DMS79 treated with DMSO at 0.1 percent for 48 hours (cell line): ENCODE measurements around the gene NUMB.
A peak's percentile ranks its signal among the peaks of the same experiment; 100 is the strongest.

Source experiments
- DNase-seq: peaks from one replicate; lab custom pipeline; 2025; lab: John Stamatoyannopoulos, UW

Gene NUMB

DNA sequence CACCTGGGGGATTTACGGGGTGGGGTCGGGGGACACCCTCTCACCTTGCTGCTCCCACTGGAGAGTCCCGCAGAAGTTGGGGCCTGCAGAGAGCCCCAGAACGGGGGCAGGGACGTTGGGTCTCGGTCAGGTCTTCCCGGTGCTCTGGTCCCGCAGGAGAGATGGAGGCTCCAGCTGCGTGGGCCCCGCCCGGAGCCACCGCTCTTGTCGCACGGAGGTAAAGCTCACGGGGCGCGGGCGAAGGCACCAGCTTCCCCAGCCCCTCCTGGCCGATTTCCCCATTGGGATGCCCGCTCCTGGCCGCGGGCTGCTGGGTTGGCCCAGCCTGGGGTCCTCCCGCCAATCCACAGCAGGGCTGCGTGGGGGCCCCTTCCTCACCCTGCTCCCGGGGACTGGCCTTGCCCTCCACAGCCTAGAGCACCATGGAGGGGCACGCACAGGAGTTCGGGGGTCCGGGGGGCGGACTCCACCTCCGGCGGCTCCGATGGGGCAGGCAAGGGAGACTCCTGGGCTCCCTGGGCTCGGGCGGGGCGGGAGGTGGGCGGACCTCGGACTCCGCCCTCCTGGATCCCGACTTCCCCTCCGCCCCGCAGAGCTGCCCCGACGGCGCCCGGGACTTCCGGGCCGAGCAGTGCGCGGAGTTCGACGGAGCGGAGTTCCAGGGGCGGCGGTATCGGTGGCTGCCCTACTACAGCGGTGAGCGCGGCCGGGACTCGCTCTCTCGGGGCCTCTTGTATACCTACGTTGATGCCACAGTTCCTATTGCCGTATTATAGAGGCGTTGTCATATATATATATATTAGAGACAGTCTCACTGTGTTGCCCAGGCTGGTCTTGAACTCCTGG is 212.6 kb downstream of the NUMB start:
- DNase-seq: peak; percentile 70

DNA sequence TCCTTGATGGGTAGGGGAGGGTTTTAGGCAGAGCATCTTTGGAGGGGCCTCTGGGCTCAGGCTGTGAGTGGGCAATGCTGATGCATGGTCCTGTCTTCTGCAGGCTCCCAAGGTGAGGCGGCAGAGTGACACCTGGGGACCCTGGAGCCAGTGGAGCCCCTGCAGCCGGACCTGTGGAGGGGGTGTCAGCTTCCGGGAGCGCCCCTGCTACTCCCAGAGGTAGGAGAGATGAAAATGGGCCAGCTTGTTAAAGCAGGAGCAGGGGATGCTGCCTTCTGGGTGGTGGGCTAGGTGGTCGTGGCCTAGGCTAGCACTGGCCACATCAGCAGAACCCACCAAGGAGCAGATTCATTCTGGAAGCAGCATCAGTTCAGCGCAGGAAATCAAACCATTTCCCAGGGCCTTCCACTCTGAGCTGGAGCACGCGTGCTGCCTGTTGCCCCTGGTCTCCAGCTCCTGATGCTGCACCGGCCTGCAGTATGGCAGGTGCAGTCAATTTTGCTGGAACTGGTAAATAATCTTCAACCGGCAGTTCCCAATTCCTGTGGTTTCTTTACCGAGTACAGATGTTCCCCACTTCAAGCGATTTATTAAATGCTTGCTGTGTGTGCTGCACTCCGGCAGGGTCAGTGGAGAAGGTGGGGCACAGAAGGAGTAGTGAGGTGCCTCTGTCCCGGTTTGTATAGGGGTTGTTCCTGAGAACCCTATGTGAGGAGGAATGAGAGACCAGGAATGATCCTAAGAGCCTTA is 213.6 kb downstream of the NUMB start:
- no peak for DNase-seq

DNA sequence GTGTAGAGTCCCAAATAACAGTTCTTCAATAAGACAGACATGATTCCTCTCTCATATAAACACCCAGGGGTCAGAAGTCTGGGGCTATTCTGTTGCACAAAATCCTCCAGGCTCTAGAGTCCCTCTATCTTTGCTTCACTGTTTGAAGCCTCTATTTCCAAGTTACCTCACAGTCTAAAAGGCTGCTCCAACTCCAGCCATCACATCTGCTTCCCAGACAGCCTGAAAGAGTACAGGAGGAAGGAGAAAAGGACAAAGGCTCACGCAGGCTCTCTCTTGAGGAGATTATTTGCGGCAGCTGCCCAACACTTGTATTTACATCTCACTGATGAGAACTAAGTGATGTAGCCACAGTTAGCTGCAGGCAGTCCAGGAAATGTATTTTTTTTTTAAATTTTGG is 214.6 kb downstream of the NUMB start:
- no peak for DNase-seq

DNA sequence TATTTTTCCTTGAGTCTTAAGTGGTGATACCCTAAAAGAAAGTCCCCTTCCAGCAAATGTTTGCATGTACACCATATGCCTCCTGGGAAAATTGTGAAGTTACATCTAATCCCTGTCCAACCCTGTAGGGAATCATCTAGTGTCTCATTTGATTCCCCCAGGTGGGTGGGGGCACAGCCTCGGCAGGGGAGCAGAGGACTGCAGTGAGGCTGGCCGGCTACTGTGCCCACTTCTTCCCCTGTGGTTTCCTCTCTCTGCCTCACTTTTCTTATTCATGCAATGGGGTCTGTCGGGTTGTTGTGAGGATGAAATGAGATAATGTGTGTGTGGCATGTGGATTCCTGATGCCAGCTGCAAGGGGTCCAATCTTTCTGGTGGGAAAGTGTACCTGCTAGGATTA is 215.0 kb downstream of the NUMB start:
- DNase-seq: no peak

DNA sequence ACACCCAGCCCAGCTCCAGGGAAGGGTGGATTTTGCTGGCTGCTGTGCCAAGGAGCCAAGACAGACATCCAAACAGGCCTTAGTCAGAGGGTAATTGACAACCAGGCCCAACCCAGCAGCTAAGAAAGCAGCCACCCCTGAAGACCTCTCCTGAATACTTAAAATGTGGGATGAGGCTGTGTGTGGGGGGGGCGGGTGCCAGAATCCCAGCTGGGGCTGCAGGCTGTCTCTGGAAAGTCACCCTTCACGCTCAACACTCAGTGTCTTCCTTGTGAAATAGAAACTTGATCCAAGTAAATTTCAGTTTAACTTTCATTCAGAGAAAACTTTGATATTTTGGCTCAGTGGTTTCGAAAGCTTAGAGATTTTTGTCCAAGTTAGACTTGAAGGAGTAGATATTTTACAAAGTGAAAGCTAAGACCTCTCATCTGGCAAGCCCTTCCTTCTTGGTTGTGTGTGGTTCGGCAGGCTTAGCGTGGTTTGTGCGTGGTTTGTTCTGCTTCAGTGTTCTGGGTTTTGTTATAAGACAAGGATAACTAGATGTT is 215.9 kb downstream of the NUMB start:
- no peak for DNase-seq

DNA sequence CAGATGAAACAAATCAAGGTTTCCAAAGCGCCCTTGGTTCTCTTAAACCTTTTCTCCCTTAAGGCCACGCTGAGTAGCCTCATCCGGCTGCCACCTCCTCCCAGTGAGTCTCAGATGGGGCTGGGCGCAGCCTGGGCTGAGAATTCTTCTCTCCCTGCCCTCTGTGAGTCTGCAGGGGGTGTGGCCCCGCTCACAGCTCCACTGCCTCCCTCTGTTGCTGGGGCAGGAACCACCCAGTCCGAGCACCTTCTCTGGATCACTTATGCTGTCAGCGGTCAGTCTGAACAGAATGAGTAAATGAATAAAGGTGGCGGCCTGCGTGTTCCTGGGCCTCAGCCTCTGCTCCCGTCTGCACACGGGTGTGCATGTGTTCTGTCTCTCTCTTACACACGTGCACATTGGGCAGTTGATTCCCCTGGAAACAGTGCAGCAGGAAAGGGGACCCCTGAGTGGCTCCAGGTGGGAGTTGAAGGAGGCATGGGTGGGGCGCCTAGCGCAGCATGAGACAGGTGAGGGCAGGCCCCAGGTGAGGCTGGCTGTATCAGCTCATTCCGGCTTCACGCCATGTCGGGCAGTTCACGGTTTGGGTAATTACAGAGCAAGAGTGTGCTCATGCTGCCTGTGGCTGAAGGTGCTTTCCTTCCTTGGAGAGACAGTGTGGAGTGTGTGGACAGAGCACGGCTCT is 216.7 kb downstream of the NUMB start:
- no peak for DNase-seq

DNA sequence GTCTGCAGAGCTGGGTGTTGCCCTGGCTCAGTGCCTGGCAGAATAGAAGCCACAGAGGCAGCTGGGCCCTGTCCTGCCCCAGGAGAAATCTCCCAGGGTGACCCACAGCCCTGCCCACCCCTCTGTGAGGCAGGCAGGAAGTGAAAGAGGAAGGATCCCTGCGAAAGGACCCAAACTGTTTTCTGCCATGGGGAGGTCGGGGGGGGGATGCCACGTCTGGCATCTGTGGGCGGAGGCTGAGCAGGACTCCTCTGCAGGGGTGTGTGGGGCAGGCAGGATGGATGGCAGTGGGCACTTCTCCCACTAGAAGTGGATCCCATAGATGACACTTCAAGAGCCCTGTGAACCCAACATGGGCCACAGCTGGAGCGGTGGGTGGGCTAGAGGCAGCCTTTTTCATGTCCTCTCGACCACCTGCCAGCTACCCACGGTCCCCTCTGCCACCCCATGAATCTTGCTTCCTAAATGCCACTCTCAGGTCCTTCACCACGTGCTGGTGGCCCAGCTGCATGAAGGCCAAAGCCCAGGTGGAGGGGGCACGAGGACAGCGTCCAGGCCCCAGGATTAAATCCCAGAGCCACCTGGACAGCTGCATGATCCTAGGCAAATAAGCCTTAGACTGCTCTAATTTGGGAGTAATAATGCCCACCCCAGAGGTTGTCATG is 217.4 kb downstream of the NUMB start:
- no peak for DNase-seq

DNA sequence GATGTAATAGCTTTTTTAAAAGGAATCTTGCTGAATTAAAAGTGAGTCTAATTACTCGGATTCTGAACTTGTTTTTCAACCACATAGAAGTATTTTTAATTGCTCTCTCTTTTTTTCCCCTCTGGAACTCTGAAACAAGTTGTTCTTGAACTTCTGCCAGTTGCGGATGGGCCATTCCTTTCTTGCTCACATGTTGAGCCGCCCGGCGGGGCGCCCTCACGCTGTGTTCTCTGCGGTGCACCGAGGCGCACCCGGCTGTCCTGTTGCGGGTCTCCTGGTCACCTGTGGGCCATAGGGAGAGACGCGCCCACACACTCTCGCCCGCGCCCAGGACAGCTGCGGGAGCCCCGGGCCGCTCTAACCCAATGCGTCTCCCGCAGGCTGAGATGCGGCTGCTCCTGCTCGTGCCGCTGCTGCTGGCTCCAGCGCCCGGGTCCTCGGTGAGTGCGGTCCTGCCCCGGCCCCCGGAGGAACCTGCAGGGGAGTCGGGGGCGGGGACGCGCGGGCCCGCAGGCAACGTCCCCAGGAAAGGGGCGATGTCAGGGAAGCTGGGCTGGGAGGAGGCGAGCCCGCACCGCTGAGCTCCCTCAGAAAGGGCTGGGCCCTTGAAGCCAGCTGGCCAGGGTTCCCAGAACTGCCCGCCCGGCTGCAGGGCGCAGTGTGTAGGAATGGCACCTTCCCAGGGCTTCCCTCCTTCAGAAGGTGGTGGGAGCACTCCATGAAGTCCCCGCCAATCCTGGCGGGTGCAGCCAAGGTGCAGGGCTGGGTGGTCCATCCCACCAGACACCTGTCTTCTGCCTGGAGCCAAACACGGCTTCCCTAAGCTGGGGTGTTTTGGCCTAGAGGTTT is 218.7 kb downstream of the NUMB start:
- peak; percentile 28 for DNase-seq

DNA sequence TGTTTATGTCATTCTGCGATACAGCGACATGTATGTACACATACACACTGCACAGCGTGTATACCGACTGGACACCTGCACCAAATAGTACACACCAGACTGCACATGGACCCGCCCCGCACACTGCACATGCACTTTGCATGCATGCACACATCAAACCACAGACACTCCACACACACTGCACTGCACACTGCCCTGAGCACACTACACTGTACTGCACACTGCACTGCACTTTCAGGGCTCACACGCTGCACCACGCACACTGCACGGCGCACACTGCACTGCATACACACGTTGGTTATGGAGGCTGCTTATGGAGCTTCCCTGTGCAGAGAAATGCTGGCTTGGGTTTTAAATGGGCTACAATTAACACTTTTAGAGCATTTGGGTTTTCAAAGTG is 219.4 kb downstream of the NUMB start:
- DNase-seq: no peak

DNA sequence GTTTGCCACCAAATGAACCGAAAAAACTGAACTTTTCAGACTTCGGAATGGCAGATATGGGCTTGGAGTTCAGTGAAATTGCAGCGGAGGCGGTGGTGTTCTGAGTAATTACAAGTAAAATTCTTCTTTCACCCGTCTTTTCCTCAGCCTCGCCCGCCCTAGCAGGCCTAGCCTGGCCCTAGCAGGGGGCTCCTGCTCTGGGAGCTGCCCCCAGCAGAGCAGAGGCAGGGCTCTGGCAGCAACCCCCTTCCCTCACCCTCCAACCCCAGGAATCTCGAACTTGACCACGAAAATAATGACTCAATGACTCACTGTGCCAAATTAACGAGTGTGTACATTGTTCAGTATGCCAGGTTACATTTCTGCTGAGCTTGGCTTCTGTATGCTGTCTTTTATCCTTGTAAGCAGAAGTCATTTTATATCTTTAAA is 219.9 kb downstream of the NUMB start:
- DNase-seq: peak; percentile 62

DNA sequence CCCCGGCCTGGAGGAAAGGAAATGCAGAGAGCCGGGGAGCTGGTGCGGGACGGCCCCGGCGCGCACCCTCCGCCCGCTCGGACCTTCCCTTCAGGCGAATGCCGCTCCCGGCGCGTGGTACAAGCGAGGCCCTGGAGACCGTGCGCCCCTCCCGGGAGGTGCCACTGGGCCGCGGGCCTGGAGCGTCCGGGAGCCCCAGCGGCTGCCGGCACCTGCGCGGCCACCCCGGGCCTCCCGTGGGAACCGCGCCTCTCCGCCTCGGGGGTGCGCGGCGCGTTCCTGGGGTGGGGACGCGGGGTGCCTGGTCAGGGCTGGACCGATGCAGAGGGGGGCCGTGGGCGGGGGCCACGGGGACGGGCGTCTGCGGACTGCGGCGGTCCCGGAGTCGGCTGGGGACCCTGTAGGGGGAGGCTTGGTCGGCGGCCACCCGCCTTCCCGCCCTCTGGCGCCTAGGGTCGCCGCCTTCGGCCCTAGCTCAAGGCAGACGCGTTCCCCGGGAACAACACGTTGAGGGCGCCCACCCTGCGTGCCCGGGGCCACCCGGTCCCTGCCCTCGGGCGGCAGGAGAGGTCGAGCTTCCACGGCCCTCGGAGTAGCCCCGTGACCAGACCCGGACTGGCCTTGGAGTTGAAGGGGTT is 220.4 kb downstream of the NUMB start:
- DNase-seq: no peak

DNA sequence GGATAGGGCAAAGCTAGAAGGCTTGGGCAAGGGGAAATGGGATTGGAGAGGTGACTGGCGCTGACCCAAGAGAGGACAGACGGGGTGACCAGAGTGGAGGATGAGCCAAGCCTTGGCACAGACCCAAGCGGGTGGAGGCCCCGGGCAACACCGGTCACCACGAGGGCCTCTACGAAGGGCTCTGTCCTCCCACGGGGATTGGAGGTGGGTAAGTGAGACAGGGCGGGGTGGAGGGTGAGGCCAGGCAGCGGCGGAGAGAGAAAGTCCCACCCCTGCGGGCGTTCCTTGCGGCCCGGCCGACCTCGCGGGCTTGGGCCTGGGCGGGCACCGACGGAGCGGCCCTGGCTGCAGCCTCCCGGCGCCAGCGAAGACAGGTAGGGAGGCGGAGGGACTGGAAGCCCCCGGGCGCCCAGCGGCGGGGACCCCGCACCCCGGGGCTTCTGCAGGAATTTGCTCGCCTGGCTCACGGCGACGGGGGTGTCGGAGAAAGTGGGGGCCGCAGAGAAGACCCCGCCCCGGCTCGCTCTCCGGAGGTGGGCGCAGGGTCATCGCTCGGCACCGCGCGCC is 221.0 kb downstream of the NUMB start, which contains the start of gene PAPLN:
Gene PAPLN (plus strand): TSS at position 288 of the 567 bp plus-strand sequence. CDS start 2,273 bp downstream, outside the sequence.
- DNase-seq: peak; percentile 24

DNA sequence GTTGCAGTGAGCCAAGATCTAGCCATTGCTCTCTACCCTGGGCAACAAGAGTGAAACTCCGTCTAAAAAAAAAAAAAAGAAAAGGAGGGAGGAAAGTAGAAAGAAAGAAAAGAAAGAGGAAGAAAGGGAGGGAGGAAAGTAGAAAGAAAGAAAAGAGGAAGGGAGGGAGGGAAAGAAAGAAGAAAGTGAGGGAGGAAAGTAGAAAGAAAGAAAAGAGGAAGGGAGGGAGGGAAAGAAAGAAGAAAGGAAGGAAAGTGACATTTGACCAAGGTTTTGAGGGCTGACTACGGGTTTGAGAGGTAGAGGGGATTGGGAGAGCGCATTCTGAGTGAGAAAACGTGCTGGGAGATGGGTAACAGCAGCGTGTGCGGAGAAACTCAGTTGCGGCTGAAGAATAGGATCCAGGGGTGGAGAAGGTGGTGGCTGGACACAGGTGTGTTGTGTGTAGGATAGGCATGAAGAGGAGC is 221.6 kb downstream of the NUMB start:
- DNase-seq: no peak

DNA sequence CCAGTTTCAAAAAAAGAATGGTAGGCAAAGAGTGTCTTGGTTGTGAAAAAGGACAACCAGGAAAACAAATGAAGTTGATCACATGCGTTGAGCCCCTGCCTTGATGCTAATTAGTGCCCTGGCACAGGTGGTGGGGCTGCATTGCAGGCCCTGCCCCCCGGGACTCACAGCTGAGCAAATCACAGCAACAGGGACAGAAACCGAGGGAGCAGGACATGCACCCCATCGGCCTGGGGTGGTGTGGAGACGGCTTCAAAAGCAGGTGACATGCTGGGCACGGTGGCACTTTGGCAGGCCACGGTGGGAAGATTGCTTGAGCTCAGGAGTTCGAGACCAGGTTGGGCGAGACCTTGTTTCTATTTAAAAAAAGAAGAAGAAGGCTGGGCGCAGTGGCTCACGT is 222.2 kb downstream of the NUMB start:
- no peak for DNase-seq

DNA sequence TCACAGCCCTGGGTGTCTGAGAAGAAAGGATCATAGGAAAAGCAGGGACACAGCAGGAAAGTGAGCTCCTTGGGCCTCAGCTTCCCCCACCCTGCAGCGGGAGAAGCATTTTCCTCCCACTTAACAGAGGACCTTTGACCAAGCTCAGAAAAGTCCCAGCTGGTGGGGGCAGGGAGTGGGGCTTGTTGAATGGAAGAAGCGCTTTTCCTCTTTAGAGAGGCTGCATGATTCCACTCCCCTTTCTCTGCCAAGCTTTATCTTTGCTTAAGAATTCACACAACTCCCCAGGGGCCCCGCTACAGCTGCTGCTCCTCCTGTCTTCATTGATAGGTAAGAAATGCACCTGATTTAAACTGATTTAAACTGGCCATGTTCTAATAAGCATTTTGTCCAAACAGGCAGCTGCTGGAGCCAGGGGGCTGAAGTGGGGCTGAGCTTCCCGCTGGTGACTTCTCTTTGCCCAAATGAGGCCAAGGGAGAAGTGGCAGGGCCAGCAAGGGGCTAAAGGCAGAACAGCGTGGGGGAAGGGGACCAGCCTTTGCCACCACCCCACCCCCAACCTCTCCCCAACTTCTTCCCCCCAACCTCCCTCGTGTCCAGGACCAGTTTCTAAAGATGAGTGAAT is 222.7 kb downstream of the NUMB start:
- DNase-seq: no peak

DNA sequence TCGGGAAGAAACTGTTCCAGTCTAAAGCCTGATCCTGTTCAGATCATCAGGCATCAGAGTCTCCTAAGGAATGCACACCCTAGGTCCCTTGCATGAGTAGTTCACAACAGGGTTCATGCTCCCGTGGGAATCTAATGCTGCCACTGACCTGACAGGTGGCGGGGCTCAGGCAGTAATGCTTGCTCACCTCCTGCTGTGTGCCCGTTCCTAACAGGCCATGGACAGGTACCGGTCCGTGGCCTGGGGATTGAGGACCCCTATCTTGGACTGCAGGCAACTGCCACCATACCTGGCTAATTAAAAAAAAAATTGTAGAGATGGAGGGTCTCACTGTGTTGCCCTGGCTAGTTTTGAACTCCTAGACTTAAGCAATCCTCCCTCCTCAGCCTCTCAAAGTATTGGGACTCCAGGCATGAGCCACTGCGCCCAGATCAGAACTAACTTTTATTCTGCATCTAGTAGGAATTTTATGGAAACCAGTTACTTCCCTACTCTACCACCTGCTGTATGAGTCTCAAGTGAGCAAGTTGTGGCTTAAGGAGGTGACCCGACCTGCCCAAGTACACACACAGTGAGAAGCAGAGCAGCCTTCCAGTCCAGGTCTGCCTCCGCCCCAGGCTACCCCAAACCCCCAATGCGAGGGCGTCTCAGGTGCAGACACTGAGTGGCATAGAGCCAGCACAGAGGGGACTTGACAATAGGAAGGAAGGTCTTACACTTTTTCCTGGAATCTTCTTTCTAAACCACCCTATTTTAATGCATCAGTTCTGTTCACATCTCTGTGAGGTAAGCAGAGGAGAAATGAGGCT is 223.6 kb downstream of the NUMB start:
- DNase-seq: no peak

DNA sequence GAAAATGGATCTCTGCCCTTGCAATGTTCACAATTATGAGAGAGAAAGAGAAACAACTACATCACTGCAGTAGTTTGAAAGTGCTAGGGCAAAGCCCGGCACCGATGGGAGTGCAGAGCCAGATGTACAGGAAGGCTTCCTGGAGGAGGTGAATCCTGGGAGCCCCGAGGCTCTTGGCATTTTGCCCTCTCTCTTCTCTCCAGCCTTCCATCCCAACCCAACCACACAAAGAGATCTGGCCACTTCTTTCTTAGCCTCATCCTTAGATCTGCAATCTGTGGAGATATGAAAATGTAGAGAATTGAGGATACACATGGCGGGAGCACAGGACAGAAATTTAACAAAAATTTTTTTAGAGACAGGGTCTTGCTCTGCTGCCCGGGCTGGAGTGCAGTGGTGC is 224.3 kb downstream of the NUMB start:
- DNase-seq: no peak

DNA sequence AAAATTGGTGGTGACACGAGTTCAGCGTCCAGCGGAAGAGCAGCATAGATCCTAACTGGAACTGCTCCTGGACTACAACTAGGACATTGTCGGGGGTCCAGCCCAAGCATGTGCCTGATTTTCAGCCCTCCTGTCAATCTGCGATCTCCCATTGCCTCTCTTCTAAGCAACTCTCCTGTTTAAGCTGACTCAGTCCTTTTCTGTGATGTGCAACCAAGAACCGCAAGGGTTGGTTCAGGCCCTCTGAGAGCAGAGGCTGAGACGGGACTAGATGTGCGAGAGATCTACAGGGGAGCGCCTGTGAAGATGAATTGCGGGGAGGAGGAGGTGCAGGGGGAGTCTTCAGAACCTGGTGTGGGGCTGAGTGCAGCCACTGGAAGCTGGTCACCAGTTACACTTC is 224.8 kb downstream of the NUMB start:
- DNase-seq: no peak

DNA sequence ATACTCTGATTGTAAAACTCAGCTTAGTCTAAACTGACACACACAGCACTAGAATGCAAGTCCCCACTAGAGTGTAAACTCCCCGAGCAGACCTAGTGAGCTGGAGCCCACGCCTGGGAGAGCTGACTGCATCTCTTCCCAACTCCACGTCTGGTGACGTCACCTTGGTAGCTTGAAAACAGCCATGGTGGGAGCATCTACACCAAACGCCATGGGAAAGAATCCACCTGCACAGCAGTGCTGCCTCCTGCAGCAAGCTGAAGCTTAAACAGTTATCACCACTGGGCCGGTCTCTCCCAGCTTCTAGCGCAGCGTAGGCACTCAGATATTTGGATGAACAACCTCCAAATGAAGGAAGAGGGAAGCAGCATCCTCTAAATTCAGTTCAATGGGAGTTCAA is 225.4 kb downstream of the NUMB start:
- no peak for DNase-seq
